PC-3 (cell line): ENCODE measurements around the gene EXOC1. TPM values are rescaled to one million over a fixed set of nuclear protein-coding genes. Genes with fewer than 3 reads are reported as not detected.

Experiments
- ATAC-seq: fragments of 200-7000 bp; cut with Tn5 transposase; 2 replicates; pipeline ENCODE4 v1.9.1; 2020; ENCODE audit warnings: mild to moderate bottlenecking, moderate library complexity
- BruUV-seq: library from RNA; stranded (reverse); fragments of 400-500 nt; replicated peaks from 2 replicates; lab custom pipeline; 2021; lab: Mats Ljungman, UMichigan
- CTCF ChIA-PET: fragments of 300-600 bp; sonication (Branson Sonifier 250); formaldehyde crosslinking; loops from one replicate; lab custom pipeline; 2022; ENCODE audit warnings: antibody characterized with exemption; lab: Charles Lee
- POLR2A ChIA-PET: fragments of 300-600 bp; sonication (Branson Sonifier 250); formaldehyde crosslinking; loops from one replicate; lab custom pipeline; 2022; ENCODE audit warnings: antibody characterized with exemption; ENCODE audit not compliant: unreplicated experiment; lab: Charles Lee
- DNase-seq: peaks from one replicate; pipeline ENCODE4 v3.0.0-alpha.2; 2015
- H2AFZ ChIP-seq: fragments of 300-600 bp; sonication (generic); 2 replicates; pipeline ENCODE4 v1.6.0; 2016; ENCODE audit warnings: antibody characterized with exemption, low read length
- H3F3A ChIP-seq: fragments of 300-600 bp; sonication (generic); one replicate; pipeline ENCODE4 v1.6.0; 2017; ENCODE audit warnings: antibody characterized with exemption, low read length, control low read depth, mild to moderate bottlenecking; ENCODE audit not compliant: unreplicated experiment
- H3K27ac ChIP-seq: fragments of 300-600 bp; sonication (generic); 2 replicates; pipeline ENCODE4 v1.5.1; 2016; ENCODE audit warnings: mild to moderate bottlenecking, low read length
- H3K27me3 ChIP-seq: fragments of 300-600 bp; sonication (generic); 2 replicates; pipeline ENCODE4 v1.6.1; 2016; ENCODE audit warnings: low read length, mixed read lengths
- H3K36me3 ChIP-seq: fragments of 300-600 bp; sonication (generic); 2 replicates; pipeline ENCODE4 v1.6.1; 2016; ENCODE audit warnings: low read depth, mixed run types, low read length, mixed read lengths
- H3K4me1 ChIP-seq: fragments of 300-600 bp; sonication (generic); 2 replicates; pipeline ENCODE4 v1.5.1; 2016; ENCODE audit warnings: low read length; ENCODE audit not compliant: insufficient read depth
- H3K4me2 ChIP-seq: fragments of 300-600 bp; sonication (generic); 2 replicates; pipeline ENCODE4 v1.6.0; 2016; ENCODE audit warnings: low read length
- H3K4me3 ChIP-seq: fragments of 300-600 bp; sonication (generic); 2 replicates; pipeline ENCODE4 v1.5.1; 2016; ENCODE audit warnings: mild to moderate bottlenecking, low read length, mixed read lengths
- H3K79me2 ChIP-seq: fragments of 300-600 bp; sonication (generic); 2 replicates; pipeline ENCODE4 v1.6.1; 2017; ENCODE audit warnings: low read length, mixed read lengths
- H3K9ac ChIP-seq: fragments of 300-600 bp; sonication (generic); 2 replicates; pipeline ENCODE4 v1.6.0; 2016; ENCODE audit warnings: mild to moderate bottlenecking, low read length
- H3K9me2 ChIP-seq: fragments of 300-600 bp; sonication (generic); replicated peaks from 2 replicates; pipeline ENCODE4 v1.6.1; 2016; ENCODE audit warnings: mixed run types, low read length, mixed read lengths
- H3K9me3 ChIP-seq: fragments of 300-600 bp; sonication (generic); 2 replicates; pipeline ENCODE4 v1.6.1; 2016; ENCODE audit warnings: low read length, mixed read lengths
- H4K20me1 ChIP-seq: fragments of 300-600 bp; sonication (generic); 2 replicates; pipeline ENCODE4 v1.6.1; 2016; ENCODE audit warnings: low read length, mixed read lengths
- EZH2 ChIP-seq: fragments of 300-600 bp; sonication (generic); IDR thresholded peaks from one replicate; pipeline ENCODE4 v1.6.1; 2017; ENCODE audit warnings: antibody characterized with exemption, mild to moderate bottlenecking, low read length; ENCODE audit not compliant: unreplicated experiment
- EZH2phosphoT487 ChIP-seq: fragments of 300-600 bp; sonication (generic); IDR thresholded peaks from 2 replicates; pipeline ENCODE4 v1.6.1; 2018; ENCODE audit warnings: mild to moderate bottlenecking, antibody characterized with exemption, low read length, borderline replicate concordance
- intact Hi-C: fragments of 100-400 bp; cut with micrococcal nuclease; formaldehyde crosslinking; loops from 2 replicates; pipeline ENCODE4 v1.9.0; 2023
- total RNA-seq: library from RNA; depleted of rRNA; stranded (reverse); fragments of >200 nt; gene quantifications from 2 replicates; pipeline ENCODE4 v1.2.3, GENCODE V29; 2014
- TF ChIP-seq, protein P1 (sequence below): fragments of 300-600 bp; sonication (generic); conservative IDR thresholded peaks from 2 replicates; pipeline ENCODE4 v1.5.1; 2017; ENCODE audit warnings: antibody characterized with exemption, low read depth, mild to moderate bottlenecking, low read length

The EXOC1 gene
- total RNA-seq, 1 experiment from 2014 or later: 37.4 TPM

GRCh38 chr4:55948726-55949481 lies 95.5 kb downstream of the EXOC1 start, which contains the start of gene CEP135:
Gene CEP135 (plus strand): TSS chr4:55948945. CDS start chr4:55952131, 3,186 bp downstream.
- ChIA-PET POLR2A (interaction anchor here (0.5 to 0.9 kb wide), 12 partner anchors 8 to 915 kb away, joined by 3 to 23 read pairs (median 8); partner anchors contain the start of gene PAICS), CTCF (interaction anchor here (0.5 to 1.2 kb wide), 6 partner anchors 8 to 569 kb away, joined by 3 to 4 read pairs (median 4); no protein-coding TSS in a partner anchor)
- H3K9me3 ChIP-seq: no peaks in the 10 kb centered on the region
- H3K79me2 ChIP-seq: peaks cover 33% of the 10 kb centered on the region
- peak within 1 kb of the TSS; percentile 92 for H2AFZ ChIP-seq
- intact Hi-C loops: loop anchor here (1.0 to 10.0 kb wide), 8 partner anchors 28 to 436 kb away; partner anchors contain the start of genes AASDH and EXOC1
- H3K9me2 ChIP-seq: no peaks in the 10 kb centered on the region
- H3K27me3 ChIP-seq: no peaks in the 10 kb centered on the region
- peaks cover 4% of the 10 kb centered on the region for H3F3A ChIP-seq
- TF ChIP-seq, protein P1, sequence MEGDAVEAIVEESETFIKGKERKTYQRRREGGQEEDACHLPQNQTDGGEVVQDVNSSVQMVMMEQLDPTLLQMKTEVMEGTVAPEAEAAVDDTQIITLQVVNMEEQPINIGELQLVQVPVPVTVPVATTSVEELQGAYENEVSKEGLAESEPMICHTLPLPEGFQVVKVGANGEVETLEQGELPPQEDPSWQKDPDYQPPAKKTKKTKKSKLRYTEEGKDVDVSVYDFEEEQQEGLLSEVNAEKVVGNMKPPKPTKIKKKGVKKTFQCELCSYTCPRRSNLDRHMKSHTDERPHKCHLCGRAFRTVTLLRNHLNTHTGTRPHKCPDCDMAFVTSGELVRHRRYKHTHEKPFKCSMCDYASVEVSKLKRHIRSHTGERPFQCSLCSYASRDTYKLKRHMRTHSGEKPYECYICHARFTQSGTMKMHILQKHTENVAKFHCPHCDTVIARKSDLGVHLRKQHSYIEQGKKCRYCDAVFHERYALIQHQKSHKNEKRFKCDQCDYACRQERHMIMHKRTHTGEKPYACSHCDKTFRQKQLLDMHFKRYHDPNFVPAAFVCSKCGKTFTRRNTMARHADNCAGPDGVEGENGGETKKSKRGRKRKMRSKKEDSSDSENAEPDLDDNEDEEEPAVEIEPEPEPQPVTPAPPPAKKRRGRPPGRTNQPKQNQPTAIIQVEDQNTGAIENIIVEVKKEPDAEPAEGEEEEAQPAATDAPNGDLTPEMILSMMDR: peak; percentile 97
- no peak for TF ChIP-seq EZH2phosphoT487
- H4K20me1 ChIP-seq: no peaks in the 10 kb centered on the region
- peak within 1 kb of the TSS; percentile 93 for H3K27ac ChIP-seq
- DNase-seq (peak; percentile 96), ATAC-seq (peak; percentile 76)
- H3K4me3 ChIP-seq: peak within 1 kb of the TSS; percentile 81
- peak within 1 kb of the TSS; percentile 96 for H3K4me2 ChIP-seq
- H3K36me3 ChIP-seq: peaks cover 12% of the 10 kb centered on the region; the same call in 1 of the 2 replicates
- peak within 1 kb of the TSS; percentile 92 for H3K9ac ChIP-seq
- no TSS peak for BruUV-seq
- H3K4me1 ChIP-seq: peaks cover 30% of the 10 kb centered on the region

DNA sequence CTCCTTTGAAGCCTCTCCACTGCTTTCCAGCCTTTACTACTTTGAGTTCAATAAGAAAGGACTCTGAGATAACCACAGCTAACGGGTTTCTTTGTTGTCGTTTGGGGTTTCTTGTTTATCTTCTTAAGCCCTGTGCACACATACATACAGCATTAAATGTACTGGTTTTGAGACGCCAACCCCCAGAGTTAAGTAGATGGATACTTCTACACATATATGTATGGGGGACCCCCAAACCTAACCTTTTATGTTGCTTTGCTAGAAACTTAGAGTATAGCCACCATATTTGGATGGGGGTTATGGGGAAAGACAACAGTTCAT lies 96.0 kb downstream of the EXOC1 start:
- TF ChIP-seq, protein P1: no peak
- TF ChIP-seq EZH2 (no peak), EZH2phosphoT487 (no peak)
- H3K4me3 ChIP-seq: peak overlapping the region; percentile 81
- ATAC-seq (no peak), DNase-seq (no peak)
- H4K20me1 ChIP-seq: no peaks in the 10 kb centered on the region
- POLR2A ChIA-PET: interaction anchor here (0.5 to 0.9 kb wide), 11 partner anchors 8 to 916 kb away, joined by 3 to 23 read pairs (median 9); partner anchors contain the start of gene PAICS
- no peaks in the 10 kb centered on the region for H3K9me2 ChIP-seq
- intact Hi-C loops: loop anchor here (5.0 to 10.0 kb wide), 3 partner anchors 83 to 435 kb away; partner anchors contain the start of gene AASDH
- H3K9me3 ChIP-seq: no peaks in the 10 kb centered on the region
- H2AFZ ChIP-seq: peak overlapping the region; percentile 92
- H3K36me3 ChIP-seq: peaks cover 17% of the 10 kb centered on the region; the same call in 1 of the 2 replicates
- H3K27me3 ChIP-seq: no peaks in the 10 kb centered on the region
- H3K9ac ChIP-seq: peak overlapping the region; percentile 92
- H3K4me1 ChIP-seq: peaks cover 30% of the 10 kb centered on the region
- H3K4me2 ChIP-seq: peak overlapping the region; percentile 96
- CTCF ChIA-PET: interaction anchor here (0.6 kb wide), 1 partner anchor 569 kb away, joined by 3 read pairs; no protein-coding TSS in a partner anchor
- BruUV-seq: TSS peak; percentile 71
- H3K27ac ChIP-seq: peak overlapping the region; percentile 93
- peaks cover 4% of the 10 kb centered on the region for H3F3A ChIP-seq
- H3K79me2 ChIP-seq: peaks cover 33% of the 10 kb centered on the region
